Caco-2 (cell line): Measurements from ENCODE around the gene CCNL2. TPM values are rescaled to one million over a fixed set of nuclear protein-coding genes. Genes with fewer than 3 reads are reported as not detected.

Source experiments
- BruUV-seq: library from RNA; stranded (reverse); fragments of 400-500 nt; replicated peaks from 2 replicates; lab custom pipeline; 2021; lab: Mats Ljungman, UMichigan
- CTCF ChIA-PET: fragments of 300-600 bp; sonication (Branson Sonifier 250); formaldehyde crosslinking; loops from one replicate; lab custom pipeline; 2022; ENCODE audit warnings: antibody characterized with exemption; lab: Charles Lee
- POLR2A ChIA-PET: fragments of 300-600 bp; sonication (Branson Sonifier 250); formaldehyde crosslinking; loops from one replicate; lab custom pipeline; 2022; ENCODE audit warnings: antibody characterized with exemption; lab: Charles Lee
- DNase-seq, 2 experiments: peaks; one replicate each; pipeline versions ENCODE4 v3.0.0 to v3.0.0-alpha.2; 2020 to 2022
- H3K27me3 ChIP-seq: replicated peaks from 2 replicates; pipeline ENCODE4 v1.6.0; 2011; ENCODE audit warnings: low read length; ENCODE audit not compliant: control insufficient read depth, insufficient read depth
- H3K36me3 ChIP-seq: 2 replicates; pipeline ENCODE4 v1.5.1; 2011; ENCODE audit warnings: low read length; ENCODE audit not compliant: control insufficient read depth, insufficient read depth
- H3K4me1 ChIP-seq: fragments of 250-450 bp; sonication (Bioruptor Pico); 2 replicates; pipeline ENCODE4 v1.5.1; 2020; ENCODE audit warnings: mild to moderate bottlenecking
- H3K4me3 ChIP-seq: 2 replicates; pipeline ENCODE4 v1.5.1; 2011; ENCODE audit warnings: low read depth, mild to moderate bottlenecking, control low read depth, low read length
- H3K9me3 ChIP-seq: fragments of 250-450 bp; sonication (Bioruptor Pico); 2 replicates; pipeline ENCODE4 v1.5.1; 2020; ENCODE audit warnings: mild to moderate bottlenecking, moderate library complexity
- H3K27ac Mint-ChIP-seq: one replicate; pipeline ENCODE4 v1.8.0; 2022; ENCODE audit warnings: mixed read lengths; ENCODE audit not compliant: unreplicated experiment
- H3K27me3 Mint-ChIP-seq: one replicate; pipeline ENCODE4 v1.8.0; 2022; ENCODE audit warnings: mixed read lengths; ENCODE audit not compliant: insufficient read depth, unreplicated experiment
- H3K36me3 Mint-ChIP-seq: one replicate; pipeline ENCODE4 v1.8.0; 2022; ENCODE audit warnings: mild to moderate bottlenecking, mixed read lengths; ENCODE audit not compliant: insufficient read depth, unreplicated experiment
- H3K4me1 Mint-ChIP-seq: one replicate; pipeline ENCODE4 v1.8.0; 2022; ENCODE audit warnings: low read depth, mixed read lengths; ENCODE audit not compliant: unreplicated experiment
- H3K4me3 Mint-ChIP-seq: one replicate; pipeline ENCODE4 v1.8.0; 2022; ENCODE audit warnings: mild to moderate bottlenecking, moderate library complexity, mixed read lengths; ENCODE audit not compliant: unreplicated experiment
- H3K9me3 Mint-ChIP-seq: one replicate; pipeline ENCODE4 v1.8.0; 2022; ENCODE audit warnings: mixed read lengths; ENCODE audit not compliant: unreplicated experiment
- CTCF ChIP-seq, 2 experiments: fragments of 200-600 bp in 1 of 2; IDR thresholded peaks; 1 replicate in 1 of 2; 2 replicates in 1 of 2; pipeline versions ENCODE4 v1.5.1 to v1.8.0; 2011 to 2022; ENCODE audit warnings: antibody characterized with exemption in 1 of 2, control low read depth in 1 of 2, inconsistent platforms in 1 of 2, low read depth in 1 of 2, low read length in 1 of 2, mild to moderate bottlenecking in 1 of 2, moderate library complexity in 1 of 2; ENCODE audit not compliant: insufficient read depth in 1 of 2, severe bottlenecking in 1 of 2, unreplicated experiment in 1 of 2
- intact Hi-C: fragments of 100-400 bp; cut with micrococcal nuclease; formaldehyde crosslinking; loops from one replicate; pipeline ENCODE4 v1.10.0; 2022; ENCODE audit not compliant: unreplicated experiment
- total RNA-seq: library from RNA; stranded (reverse); gene quantifications from 2 replicates; pipeline ENCODE4 v1.2.3, GENCODE V29; 2022

Gene CCNL2
- total RNA-seq, 1 experiment from 2014 or later: 147 TPM

GRCh38 chr1:1421907-1422464 is 22.9 kb upstream of the CCNL2 start:
- Mint-ChIP-seq H3K27me3 (no peaks in the 10 kb centered on the region), H3K36me3 (no peaks in the 10 kb centered on the region), H3K9me3 (no peaks in the 10 kb centered on the region), H3K4me3 (no peak overlapping the region), H3K4me1 (no peaks in the 10 kb centered on the region), H3K27ac (peak overlapping the region; percentile 87)
- Histone ChIP-seq H3K27me3 (no peaks in the 10 kb centered on the region), H3K4me3 (no peak overlapping the region), H3K36me3 (no peaks in the 10 kb centered on the region), H3K4me1 (peaks cover 32% of the 10 kb centered on the region), H3K9me3 (no peaks in the 10 kb centered on the region)
- intact Hi-C loops: no loop called here
- ChIA-PET CTCF (no interaction called here), POLR2A (no interaction called here)
- DNase-seq: no peak
- TF ChIP-seq CTCF (IDR thresholded peaks at IDR 0.05; ENCODE audit: insufficient read depth in 1 of 2, low read depth in 1 of 2, low read length in 1 of 2, severe bottlenecking in 1 of 2, unreplicated experiment in 1 of 2): no peak
- no TSS peak for BruUV-seq

- Histone ChIP-seq H3K36me3 (no peaks in the 10 kb centered on the region), H3K27me3 (no peaks in the 10 kb centered on the region), H3K9me3 (no peaks in the 10 kb centered on the region), H3K4me1 (peaks cover 31% of the 10 kb centered on the region), H3K4me3 (no peak within 1 kb of the TSS)
- ChIA-PET POLR2A (no interaction called here), CTCF (no interaction called here)
- H3K27me3 Mint-ChIP-seq: no peaks in the 10 kb centered on the region
- DNase-seq: no peak
- H3K4me1 Mint-ChIP-seq: no peaks in the 10 kb centered on the region
- no TSS peak for BruUV-seq
- no peaks in the 10 kb centered on the region for H3K36me3 Mint-ChIP-seq
- intact Hi-C loops: no loop called here
- H3K4me3 Mint-ChIP-seq: peak within 1 kb of the TSS; percentile 33
- no peak for TF ChIP-seq CTCF (IDR thresholded peaks at IDR 0.05; ENCODE audit: insufficient read depth in 1 of 2, low read depth in 1 of 2, low read length in 1 of 2, severe bottlenecking in 1 of 2, unreplicated experiment in 1 of 2)
- H3K9me3 Mint-ChIP-seq: no peaks in the 10 kb centered on the region
- H3K27ac Mint-ChIP-seq: peak within 1 kb of the TSS; percentile 87
These were observed 22.2 kb upstream of the CCNL2 start, which contains the start of gene ANKRD65 for GRCh38 chr1:1421147-1421906. Gene ANKRD65, minus strand, starts transcription at chr1:1421276. Its CDS starts 271 bp downstream, at chr1:1421005.

GRCh38 chr1:1420654-1421141 is 21.6 kb upstream of the CCNL2 start:
- H3K4me1 ChIP-seq: peaks cover 25% of the 10 kb centered on the region
- intact Hi-C loops: no loop called here
- H3K4me3 Mint-ChIP-seq: peak overlapping the region; percentile 33
- ChIA-PET POLR2A (no interaction called here), CTCF (interaction anchor here (0.5 kb wide), 1 partner anchor 85 kb away, joined by 3 read pairs; no protein-coding TSS in a partner anchor)
- no peaks in the 10 kb centered on the region for H3K36me3 Mint-ChIP-seq
- H3K27ac Mint-ChIP-seq: no peak overlapping the region
- H3K9me3 ChIP-seq: no peaks in the 10 kb centered on the region
- no peak for TF ChIP-seq CTCF (IDR thresholded peaks at IDR 0.05; ENCODE audit: insufficient read depth in 1 of 2, low read depth in 1 of 2, low read length in 1 of 2, severe bottlenecking in 1 of 2, unreplicated experiment in 1 of 2)
- no peaks in the 10 kb centered on the region for H3K9me3 Mint-ChIP-seq
- DNase-seq: no peak
- H3K27me3 Mint-ChIP-seq: no peaks in the 10 kb centered on the region
- H3K27me3 ChIP-seq: no peaks in the 10 kb centered on the region
- no TSS peak for BruUV-seq
- H3K4me3 ChIP-seq: no peak overlapping the region
- no peaks in the 10 kb centered on the region for H3K36me3 ChIP-seq
- no peaks in the 10 kb centered on the region for H3K4me1 Mint-ChIP-seq
